Brain pericyte (primary cell): ENCODE measurements around the gene NUCKS1.

Experiments used
- DNase-seq: peaks from one replicate; pipeline ENCODE4 v3.0.0-alpha.2; 2012; ENCODE audit warnings: low read depth, low spot score

NUCKS1 gene

DNA sequence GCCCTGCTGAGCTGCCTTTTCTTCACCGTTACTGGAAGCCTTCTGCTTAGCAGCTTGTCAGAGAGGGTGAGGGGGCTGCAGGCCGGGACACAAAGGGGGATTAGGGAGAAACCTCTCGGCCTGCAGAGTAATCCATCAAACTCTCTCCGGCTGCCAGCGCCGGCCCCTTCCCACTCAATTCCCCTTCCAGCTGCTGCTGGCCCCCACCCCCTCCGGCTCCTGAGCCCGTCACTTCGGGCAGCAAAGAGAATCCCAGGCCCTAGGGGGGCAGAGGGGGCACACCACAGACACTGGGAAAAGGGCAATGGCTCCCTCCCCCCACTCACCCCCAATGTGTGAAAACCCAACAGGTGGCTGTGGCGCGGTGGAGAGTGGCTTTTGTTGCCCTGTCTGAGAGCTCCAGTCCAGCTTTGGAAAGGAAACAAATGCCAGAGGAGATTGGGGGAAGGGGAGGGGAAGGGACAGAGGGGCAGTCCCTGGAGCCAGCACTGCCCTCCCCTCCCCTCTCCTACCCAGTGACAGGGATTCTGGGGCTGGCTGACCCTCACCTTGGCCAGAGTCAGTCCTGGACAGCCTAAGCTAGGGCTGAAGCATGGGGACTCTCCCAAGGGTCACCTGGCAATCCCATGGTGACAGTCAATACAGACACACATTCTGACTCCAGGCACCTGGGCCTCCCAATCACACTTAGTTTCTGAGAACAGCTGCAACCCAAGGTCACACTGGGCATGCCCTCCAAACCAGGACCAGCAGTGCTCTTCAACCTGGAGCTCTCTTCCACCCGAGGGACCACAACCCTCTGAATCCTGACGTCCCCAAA lies 79.2 kb downstream of the NUCKS1 start:
- no peak for DNase-seq

- DNase-seq: no peak
Observed at GRCh38 chr1:205670150-205670446, 79.9 kb downstream of the NUCKS1 start.

DNA sequence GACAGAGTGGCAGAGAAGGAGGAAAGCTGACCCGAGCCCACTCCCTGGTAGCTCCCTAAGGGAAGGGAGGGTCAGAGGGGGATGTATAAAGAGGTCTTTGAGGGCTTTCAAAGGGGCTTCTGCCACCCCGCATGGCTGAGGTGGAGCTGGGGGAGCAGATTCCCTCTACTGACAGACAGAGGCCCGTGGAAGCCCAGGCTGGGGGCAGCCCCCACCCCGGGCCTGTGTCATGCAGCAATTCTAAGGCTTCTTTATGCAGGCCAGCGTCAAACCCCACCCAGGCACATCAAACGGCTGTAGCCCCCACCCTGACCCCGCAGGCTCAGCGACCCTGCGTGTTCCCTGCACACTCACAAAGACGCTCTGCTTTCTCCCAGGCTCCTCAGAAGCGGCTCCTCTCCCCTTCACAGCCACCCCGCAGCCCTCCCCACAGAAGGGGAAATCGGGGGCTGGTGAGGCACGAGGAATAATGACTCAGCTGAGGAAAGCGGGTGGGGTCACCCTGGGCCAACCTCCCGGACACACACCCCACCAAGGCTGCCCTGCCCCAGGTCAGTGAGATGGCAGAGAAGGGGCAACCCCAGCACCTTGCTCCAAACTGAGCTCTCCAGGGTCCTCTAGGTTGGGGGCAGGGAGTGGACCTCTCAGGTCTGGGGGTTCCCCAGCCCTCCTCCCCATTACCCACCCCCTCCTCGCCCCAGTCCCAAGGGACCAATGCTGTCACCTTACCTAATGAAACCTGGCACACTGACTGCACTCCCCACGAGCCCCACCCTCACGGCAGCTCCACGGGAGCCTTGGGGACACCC lies 80.4 kb downstream of the NUCKS1 start:
- no peak for DNase-seq

- no peak for DNase-seq
Observed at GRCh38 chr1:205668951-205669340, 81.0 kb downstream of the NUCKS1 start.

DNA sequence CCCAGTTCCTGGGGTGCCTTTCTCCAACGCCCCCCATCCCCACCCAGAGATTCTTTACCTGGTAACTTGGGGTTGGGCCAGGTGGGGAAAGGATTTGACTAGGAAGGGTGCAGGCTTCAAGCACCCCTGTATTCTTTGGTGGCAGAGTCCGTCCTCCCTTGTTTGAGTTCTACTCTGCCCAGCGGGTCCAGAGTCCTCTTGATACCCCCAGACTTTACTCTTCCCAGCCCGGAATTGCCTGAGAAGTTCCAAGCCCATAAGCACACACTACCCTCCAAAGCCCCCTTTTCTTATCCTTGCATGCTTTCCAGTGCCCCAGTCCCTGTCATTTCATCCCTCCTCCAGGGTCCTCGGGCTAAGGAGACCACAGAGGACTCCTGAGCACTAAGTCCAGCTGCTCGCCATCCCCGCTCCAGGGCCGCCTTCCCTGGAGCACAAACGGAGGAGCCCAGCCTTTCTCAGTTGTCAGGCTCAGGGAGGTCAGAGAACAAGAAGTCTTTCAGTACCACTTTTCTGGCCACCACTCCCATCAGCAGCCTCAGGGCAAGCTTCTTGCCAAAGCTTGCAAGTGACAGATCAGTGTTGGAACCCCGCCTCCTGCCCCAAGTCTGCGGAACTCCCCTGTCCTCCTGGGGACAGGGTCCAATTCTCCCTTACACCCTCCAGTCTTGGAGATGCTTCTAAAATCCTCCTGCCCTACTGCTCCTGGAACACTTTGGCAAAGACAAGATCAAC lies 81.9 kb downstream of the NUCKS1 start:
- DNase-seq: no peak

- no peak for DNase-seq
Observed at GRCh38 chr1:205666372-205667166, 83.4 kb downstream of the NUCKS1 start.

GRCh38 chr1:205665201-205666045 lies 84.6 kb downstream of the NUCKS1 start:
- DNase-seq: no peak

DNA sequence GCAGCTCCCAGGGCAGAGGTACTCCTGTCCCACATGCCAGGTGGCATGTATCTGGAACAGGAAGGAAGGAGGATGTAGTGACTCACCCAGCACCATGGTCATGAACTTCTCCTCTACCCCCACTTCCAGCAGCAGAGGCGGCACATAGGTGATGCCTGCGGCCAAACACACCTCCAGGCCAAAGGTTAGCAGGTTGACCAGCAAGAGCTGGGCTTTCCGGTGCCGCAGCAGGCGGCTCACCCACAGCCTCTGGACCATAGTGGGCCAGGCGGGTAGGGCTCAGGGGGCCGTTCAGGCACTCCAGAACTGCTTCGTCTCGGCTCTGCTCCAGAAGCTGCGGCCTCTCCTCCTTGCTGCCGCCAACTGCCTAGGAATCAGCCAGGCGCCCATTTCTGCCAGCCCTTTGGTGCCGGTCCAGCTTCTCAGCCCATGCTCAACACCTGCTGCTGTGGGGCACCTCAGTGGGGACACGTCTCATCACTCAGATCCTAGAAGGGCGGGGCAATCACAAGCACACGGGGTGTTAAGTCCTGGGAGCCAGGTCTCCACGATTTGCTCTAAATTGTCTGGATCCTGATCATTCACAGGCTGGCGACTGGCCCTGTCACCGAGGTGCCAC lies 85.5 kb downstream of the NUCKS1 start:
- no peak for DNase-seq

- no peak for DNase-seq
Observed at GRCh38 chr1:205663286-205663936, 86.6 kb downstream of the NUCKS1 start.
